GM18909 (cell line): ENCODE measurements around the gene LPIN1.

Experiments
- ATAC-seq: cut with Tn5 transposase; IDR thresholded peaks from one replicate; pipeline ENCODE4 v1.9.1; 2021; ENCODE audit warnings: mild to moderate bottlenecking; ENCODE audit not compliant: unreplicated experiment, poor library complexity

LPIN1 gene

DNA sequence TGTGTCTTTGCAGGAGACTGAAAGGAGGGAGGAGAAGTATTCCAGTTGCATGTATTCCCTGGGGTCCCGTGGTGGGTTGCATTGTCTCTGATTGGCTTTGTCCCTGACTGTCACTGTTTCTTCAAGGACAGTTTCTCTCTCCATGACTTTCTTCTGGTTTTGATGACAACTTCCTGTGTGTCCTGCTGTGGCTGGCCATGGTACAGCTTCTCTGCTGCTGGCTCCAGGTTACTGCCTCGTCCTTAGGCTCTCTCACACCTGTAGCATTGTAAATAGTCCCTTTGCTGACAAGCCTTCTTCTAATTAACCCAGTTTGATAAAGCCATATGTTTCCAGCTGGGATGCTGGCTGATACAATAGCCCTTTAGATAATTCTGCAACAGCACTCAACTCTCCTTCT is 129.0 kb downstream of the LPIN1 start:
- no peak for ATAC-seq

DNA sequence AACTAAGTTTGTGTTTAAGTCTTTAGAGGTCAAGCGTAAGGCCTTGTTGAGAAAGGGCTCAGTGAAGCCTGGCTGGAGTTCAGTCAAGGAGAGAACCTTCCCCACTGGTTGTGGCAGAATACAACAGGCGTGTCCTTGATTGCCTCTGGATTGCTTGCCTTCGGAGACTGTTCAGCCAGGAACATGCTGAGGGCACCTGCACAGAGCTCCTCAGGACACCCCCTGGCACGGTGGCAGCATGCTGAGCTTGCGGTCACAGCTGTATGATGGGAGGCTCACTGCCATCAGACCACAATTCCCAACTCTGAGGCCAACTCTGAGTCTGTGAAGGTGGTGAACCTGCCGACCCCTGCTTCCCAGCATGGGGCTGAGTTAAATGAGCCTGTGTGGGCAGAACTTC is 130.0 kb downstream of the LPIN1 start:
- ATAC-seq = no peak

DNA sequence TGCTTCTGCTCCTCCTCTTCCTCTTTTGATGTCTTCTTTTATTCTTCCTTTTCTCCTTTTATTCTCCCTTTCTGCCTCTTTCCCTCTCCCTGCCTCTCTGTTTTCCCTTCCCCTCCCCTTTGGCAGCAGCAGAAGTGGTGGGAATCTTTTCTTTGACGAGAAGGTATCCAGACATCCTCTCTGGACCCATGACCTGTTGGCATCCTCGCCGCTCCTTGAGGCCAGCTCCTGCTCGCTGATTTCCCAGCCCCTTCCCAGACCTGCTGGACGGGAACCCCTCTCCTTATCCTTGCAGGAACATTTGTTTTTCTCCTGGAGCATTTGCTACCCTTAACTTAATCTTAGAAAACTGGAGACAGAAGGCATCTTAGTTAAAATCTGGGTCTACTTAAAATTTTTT is 130.5 kb downstream of the LPIN1 start:
- no peak for ATAC-seq
